Myocyte (in vitro differentiated cells): Measurements from ENCODE around the gene CFAP119. TPM values are rescaled to one million over a fixed set of nuclear protein-coding genes. Genes with fewer than 3 reads are reported as not detected.
A peak's percentile ranks its signal among the peaks of the same experiment; 100 is the strongest.

Experiments
- DNase-seq: peaks from one replicate; pipeline ENCODE4 v3.0.0-alpha.2; 2012; ENCODE audit warnings: low read depth
- total RNA-seq: library from RNA; depleted of rRNA; stranded (reverse); fragments of >200 nt; gene quantifications from 2 replicates; pipeline ENCODE4 v1.2.3, GENCODE V29; 2014

The CFAP119 gene
- total RNA-seq, 1 donor from 2014 or later: 3.9 TPM

DNA sequence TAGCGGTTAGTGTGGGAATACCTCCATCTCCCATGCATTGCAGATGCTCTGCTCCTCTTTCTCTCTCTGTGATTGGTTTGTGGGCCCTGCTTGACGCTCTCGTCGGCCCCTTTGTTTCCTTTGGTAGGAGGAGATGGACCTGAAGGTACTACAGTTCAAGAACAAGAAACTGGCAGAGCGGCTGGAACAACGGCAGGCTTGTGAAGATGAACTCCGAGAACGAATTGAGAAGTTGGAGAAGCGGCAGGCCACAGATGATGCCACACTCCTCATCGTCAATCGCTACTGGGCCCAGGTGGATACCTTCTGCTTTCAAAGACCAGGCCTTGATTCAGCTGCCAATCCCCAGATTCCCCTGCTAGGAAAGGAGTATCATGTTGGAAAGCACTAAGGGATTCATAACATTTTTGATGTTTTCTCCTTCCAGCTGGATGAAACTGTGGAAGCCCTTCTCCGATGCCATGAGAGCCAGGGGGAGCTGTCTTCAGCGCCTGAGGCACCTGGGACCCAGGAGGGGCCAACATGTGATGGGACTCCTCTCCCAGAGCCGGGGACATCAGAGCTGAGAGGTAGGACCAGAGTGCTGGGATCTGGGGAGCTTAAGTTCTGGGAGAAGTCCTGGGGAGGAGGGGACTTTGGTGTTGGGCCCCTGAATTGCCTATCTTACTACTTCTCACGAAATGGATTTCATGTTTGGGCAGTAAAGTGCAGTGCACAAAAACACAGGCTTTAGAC is 1.3 kb upstream of the CFAP119 start:
- no peak for DNase-seq

DNA sequence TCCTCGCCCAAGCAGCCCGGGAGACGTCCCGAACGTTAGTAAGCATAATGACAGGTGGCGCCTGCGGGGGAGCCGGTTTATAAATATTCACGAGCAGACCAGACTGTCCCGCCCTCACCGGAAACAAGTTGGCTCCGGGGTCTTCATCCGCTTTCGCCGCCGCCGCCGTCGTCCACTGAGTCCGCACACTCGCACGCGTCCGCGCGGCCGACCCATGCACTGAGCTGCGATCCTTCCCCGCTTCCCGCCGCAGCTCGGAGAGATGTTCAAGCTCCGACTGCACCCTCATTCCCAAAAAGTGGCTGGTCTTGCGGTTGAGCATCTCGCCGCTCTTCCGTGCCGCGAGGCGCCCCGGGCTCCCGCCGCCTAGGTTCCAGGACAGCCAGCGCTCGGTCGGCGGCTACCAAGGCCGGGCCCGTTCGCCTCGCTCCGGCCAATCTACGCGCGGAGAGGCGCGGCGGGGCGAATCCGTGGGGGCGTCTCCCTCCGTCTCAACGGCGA is 385 bp downstream of the CFAP119 start:
- DNase-seq: peak; percentile 64

DNA sequence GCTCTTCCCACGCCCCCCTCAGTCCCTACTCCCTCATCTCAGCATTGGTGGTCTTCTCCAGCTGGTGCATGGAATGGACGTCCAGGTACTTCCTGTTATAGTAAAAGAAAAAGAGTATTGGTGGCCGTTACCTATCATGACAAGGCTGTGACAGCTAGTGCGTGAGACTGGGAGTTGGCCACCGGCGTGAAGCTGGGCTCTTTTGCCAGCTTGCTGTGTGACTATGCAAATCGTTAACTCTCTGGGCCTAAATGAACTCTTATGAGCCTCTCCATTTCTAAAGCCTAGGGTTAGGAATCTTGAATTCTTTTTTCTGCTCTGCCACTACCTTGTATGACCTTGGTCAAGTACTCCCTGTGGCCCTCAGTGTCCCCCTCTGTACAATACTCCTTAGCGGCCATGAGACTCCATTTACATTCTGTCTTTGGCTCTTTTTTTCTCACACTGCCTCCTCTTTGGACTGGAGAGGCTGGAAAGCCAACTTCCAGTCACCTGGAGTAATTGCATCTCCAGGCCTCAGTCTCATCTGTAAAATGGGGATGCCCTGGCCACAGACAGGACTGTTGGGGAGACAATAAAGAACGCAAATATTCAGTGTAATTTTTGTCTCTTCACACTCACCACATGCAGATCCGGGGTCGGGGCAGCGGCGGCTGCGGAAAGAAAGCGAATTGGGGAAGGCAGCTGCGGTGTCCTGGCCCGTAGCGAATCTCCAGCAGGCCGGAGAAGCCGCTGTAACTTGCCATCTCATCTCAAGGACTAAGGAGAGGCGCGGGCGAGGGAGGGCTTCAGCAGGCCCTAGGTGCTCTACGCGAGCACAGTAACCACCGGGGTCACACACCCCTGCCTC is 1.1 kb downstream of the CFAP119 start:
- no peak for DNase-seq

DNA sequence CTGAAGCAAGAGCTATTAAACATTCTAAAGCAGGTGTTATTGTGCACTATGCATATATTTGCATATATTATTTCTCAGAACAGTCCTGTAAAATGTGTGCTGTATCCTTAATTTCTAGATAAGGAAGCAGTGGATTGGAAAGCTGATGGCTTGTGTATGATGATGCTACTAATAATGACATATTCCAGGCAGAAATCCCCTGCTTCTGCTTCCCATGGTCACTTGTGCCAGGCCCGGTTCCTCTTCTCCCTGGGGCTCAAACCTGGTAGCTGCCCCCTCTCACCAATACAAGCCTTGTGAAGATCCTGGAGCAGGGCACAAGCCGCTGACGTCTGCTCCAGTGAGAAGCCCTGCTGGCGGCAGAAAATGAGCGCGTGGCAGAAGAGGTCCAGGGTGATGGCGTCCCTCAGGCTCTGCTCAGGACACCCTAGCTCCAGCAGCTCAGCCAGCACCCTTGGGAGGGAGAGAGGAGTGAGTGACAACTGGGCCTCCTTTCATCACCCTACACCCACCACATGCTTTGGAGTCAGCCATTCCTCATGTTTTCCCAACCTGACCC is 1.8 kb downstream of the CFAP119 start:
- DNase-seq: no peak

DNA sequence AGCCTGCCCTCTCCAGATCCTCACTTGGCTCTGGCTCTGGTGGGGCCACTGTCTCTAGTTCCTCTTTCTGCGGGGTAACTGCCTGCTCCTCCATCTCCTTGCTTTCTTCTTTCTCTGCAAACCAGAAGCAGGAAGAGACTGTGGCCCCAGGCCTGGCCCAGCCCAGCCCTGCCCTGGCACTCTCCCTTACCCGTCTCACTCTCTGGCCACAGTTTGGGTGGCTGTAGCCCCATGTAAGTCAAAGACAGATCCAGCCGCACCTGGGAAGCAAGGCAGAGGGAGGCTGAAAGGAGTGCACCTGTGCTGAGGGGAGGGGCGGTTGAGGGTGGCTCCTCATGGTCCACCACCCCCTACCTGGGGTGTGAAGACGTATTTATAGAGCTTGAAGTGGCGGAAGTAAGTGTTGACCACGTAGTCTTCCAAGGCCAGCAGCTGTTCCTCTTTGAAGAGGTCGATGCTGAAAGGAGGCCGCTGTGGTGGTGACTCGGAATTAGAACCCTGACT is 2.8 kb downstream of the CFAP119 start:
- no peak for DNase-seq

DNA sequence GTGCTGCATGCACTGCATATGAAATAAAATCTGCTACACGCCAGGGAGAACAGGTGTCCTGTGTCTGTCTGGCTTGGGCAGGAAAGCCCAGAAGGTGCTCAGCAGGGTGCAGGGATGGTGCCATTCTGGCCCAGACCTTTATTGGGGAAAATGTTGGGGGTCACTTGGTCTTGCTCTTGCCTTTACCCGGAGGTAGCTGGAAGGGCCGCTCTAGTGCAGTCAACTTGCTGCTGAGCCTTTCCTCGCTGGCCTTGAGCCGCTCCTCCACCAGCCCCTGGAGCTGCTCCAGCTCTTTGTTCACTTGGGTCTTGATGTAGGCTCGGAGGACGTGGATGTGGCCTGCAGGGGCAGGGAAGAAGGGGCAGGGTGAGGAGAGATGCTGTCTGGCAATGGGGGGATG is 4.5 kb downstream of the CFAP119 start:
- DNase-seq: no peak

DNA sequence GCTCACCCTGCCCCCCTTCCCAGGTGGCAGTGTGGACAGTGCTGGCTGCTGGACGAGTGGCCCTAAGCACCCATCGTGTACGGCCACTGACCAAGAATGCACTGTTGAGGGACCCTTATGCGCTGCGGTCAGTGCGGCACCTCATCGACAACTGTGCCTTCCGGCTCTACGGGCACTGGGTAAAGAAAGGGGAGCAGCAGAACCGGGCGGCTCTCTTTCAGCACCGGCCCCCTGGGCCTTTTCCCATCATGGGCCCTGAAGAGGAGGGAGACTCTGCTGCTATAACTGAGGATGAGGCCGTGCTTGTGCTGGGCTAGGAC is 5.1 kb downstream of the CFAP119 start:
- DNase-seq: no peak

DNA sequence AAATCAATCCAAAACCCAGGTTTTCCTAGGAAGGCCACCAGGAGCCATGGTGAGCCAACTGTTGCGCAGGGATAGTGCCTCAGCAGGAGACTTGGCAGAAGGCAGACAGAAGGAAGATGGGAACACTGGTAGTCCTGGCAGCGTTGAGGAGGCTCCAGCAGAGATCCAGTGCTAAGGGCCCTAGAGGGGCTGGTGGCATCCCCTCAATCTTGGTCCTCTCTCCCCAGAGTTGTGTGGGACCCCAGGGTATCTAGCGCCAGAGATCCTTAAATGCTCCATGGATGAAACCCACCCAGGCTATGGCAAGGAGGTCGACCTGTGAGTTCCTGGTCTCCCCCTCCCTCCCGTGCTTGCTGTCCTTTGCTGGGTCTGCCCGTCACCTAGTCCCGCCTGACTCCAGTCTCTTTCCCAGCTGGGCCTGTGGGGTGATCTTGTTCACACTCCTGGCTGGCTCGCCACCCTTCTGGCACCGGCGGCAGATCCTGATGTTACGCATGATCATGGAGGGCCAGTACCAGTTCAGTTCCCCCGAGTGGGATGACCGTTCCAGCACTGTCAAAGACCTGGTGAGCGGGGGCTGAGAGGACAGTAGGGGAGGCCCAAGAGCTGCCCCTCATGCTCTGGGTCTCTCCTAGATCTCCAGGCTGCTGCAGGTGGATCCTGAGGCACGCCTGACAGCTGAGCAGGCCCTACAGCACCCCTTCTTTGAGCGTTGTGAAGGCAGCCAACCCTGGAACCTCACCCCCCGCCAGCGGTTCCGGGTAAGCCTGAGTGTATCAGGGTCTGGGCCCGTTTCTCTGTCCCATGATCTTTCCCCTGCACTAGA is 5.7 kb downstream of the CFAP119 start:
- DNase-seq: no peak

DNA sequence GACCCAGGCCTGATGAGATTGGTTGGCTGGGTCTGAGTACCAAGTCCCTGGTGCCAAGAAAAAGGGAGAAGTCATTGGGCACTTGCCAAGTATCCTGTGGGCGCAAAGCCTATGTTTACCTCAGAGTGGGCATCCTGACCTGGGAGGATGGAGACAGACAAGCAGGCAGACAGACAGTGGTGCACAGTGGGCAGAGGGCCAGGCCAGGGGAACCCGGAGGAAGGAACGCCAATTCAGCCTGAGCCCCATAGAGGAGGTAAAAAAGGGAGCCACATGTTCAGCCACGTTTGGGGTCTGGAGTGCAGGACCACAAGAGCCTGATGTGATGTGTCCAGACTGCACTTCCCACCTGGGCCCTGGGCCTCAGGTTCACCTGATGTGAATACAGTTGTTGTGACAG is 8.3 kb downstream of the CFAP119 start:
- DNase-seq: no peak

DNA sequence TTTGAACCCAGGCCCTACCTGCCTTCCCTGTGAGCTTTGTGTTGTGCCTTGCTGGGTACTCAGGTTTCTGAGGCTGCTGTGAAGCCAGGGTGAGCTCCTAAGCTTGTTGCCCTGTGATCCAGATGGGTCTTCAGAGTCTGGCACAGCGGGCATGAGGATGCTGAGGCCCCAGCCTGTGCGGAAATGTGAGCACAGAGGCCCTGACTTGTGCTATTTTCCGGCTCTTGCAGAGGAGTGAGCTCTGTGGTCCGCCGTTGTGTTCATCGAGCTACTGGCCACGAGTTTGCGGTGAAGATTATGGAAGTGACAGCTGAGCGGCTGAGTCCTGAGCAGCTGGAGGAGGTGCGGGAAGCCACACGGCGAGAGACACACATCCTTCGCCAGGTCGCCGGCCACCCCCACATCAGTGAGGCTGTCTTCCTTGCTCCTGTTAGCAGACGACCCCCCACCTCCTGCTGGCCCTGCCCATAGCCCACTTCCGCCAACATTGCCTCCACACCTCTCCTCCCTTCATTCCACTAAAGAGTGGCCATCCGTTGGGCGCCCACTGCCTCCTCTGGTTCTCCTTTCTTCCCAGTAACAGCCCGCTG is 10.9 kb downstream of the CFAP119 start:
- no peak for DNase-seq

DNA sequence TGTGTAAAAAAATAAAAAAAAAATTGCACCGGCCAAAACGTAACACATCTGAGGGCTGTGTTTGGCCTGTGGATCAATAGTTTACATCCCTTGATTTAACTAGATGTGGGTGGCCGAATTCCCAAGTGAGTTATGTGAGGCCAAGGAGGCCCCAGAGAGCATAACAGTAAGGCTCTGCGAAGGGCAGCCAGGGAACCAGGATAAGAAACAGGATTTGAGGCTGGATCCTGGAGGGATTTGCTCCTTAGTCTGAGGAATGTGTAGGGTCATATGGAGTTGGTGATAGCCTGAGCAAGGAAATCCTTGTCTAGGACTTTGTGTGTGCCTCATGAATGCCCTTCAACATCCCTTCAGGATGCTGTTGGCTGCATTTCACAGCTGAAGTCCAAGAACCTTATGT is 11.7 kb downstream of the CFAP119 start:
- DNase-seq: no peak

DNA sequence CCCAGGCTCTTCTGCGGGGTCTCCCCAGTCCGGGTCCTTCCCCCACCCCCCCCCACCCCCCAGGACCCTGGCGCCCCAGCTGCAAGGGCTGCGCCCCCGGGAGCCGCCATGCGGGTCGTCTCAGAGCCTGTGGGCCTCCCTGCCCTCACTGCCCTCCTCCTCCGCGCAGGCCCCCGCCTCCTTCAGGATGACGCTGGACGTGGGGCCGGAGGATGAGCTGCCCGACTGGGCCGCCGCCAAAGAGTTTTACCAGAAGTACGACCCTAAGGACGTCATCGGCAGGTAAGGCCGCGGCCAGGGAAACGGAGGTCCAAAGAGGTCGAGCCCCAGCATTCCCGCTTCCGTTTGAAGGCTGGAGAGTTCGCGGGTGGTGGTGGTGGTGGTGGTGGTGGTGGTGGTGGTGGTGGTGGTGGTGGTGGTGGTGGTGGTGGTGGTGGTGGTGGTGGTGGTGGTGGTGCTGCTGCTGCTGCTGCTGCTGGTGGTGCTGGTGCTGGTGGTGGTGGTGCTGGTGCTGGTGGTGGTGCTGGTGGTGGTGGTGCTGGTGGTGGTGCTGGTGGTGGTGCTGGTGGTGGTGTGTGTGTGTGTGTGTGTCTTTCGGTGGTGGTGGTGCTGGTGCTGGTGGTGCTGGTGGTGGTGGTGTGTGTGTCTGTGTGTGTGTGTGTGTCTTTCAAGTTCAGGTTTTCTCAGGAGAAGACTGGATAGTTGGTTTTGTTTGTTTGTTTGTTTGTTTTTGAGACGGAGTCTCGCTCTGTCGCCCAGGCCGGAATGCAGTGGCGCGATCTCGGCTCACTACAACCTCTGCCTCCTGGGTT is 13.0 kb downstream of the CFAP119 start:
- DNase-seq: peak; percentile 34

DNA sequence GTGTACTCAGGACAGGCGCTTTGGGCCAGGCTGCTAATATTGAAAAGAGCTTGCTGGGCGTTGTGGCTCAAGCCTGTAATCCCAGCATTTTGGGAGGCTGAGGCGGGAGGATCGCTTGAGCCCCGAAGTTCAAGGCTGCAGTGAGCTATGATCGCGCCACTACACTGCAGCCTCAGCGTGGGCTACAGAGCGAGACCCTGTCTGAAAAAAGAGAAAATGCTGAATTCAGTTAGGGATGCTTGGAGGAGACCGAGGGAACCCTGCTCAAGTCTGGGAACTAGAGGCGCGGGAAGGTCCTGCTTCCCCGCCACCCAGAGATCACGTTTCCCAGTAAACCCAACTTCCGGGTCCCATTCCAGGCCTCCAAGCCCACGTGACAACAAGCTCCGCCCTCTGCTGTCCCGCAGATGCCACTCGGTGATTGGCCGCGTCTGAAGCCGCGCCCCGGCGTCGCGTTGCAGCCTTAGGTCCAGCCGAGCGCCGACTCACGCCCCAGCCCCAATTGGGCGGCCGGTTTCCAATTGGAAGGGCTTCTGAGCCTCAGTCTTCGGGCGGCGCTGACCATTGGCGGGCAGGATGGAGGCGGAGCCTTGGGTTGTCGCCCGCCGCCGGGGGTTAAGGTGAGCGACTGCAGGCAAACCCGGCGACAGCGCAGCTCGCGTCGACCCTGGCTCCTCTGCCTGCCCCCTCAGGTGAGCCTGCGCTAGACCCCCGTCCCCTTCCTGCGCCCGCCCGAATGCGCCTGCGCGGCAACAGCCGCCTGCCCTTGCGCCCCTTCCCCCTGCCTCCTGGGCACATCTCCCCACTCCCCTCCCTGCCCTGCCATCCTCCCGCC is 13.8 kb downstream of the CFAP119 start, which contains the start of gene PHKG2:
TSS of gene PHKG2 (plus strand) at position 627 of the 835 bp plus-strand sequence. CDS start 396 bp downstream, outside the sequence.
- DNase-seq: peak; percentile 99

DNA sequence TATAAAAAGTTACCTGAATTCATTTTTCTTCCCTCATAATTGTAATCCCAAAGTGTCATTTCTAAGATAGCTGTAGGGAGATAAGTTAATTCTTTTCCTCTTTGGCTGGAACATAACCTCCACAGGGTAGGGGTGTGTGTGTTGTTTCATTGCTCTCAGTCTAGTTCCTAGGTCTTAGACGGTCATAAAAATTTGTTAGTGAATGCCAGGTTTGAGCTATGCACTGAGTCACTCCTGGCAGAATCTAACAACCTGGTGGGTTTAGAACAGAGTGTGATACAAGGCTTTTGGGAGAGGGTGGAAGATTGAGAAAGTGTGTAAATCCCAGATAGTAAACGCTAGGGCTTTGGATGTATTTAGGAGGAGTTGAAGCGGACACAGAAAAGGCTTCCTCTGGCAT is 14.5 kb downstream of the CFAP119 start:
- DNase-seq: no peak

DNA sequence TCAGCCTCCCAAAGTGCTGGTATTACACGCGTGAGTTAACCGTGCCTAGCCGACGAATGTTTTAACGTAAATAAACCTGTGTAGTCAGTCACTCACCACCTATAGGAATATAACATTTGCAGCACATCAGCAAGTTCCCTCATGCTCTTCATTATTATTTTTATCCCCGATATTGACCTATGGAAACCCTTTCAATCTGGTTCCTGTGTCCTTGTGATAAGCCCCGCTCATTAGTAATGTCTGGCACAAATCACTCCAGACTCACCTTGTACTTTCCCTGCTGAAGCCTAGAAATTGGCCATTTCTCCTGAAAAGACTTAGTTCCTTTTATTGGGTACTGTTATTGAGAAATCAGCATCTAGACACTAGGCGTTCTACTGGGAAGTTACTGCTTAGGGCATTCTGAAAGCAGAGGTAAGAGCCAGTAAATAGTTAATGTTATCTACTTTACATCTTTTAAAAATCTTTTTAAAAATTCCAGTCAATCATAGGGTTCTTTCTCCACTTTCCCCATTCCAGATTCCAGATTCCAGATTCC is 15.2 kb downstream of the CFAP119 start:
- DNase-seq: no peak

DNA sequence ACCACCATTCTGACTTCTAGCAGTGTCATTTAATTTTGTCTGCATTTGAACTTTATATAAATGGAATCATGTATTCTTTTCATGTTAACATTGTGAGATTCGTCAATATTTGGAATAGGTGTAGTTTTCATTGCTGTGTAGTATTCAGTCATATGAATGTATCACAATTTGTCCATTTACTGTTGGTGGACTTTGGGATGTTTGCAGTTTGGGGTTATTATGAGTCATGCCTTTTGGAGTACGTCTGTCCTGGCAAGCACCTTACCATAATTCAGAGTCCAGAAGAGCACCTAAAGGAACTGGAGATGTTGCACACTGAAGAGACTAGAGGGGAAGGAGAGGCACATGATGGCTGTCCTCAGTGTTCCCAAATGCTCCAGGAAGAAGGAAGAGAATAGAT is 16.8 kb downstream of the CFAP119 start:
- DNase-seq: no peak

DNA sequence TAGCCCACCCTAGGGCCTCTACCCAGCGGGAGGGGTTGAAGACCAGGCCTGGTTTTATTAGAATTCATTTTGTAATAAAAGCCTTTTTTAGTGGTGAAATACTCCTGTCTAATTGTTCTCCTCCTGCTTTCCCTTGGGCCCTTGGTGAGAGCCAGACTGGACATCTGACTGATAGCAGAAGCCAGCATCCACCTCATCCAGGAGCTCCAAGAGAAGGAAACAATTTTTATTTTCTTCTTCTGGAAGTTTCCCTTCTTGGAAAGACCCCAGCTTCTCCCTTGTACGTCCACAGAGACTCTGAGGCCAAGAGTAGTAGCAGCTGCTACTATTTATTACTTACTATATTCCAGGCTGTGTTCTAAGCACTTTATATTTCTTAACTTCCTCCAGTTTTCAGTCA is 17.7 kb downstream of the CFAP119 start:
- DNase-seq: no peak

DNA sequence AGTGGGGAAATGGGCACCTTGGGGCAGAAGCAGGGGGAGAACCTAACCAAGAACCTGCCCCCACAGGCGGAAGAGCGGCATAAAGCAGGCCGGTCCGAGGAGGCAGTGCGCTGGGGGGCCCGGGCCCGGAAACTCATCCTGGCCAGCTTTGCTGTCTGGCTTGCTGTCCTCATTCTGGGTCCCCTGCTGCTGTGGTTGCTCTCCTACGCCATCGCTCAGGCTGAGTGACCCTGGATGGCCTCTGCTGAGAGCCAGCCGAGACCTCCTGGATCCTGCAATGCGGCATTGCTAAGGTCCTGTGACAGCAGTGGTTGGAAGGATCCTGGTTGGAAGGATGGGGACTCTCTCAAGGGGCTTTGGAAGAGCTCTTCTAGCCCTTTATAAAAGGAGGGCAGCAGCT is 18.1 kb downstream of the CFAP119 start:
- no peak for DNase-seq

DNA sequence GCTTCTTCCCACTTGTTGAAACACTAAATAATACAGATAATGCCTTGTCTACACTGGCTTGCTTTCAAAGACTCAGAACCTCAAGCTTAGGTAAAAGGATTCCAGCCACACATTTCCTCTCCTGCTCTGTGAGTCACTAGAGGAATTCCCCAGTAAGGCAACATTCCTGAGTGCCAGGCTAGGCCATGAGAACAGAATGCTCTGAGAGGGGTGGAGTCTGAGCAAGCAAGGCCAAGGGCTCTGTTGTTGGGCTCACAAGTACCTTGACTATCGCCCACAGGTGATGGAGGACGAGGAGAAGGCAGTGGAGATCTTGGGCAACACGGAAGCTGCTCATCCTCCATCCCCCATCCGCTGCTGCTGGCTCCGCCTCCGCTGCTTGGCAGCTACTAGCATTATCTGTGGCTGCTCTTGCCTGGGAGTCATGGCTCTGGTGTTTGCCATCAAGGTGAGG is 20.4 kb downstream of the CFAP119 start:
- peak; percentile 67 for DNase-seq
